Transverse colon (tissue), 4 donors: ENCODE measurements around the gene CHKA. TPM values are rescaled to one million over a fixed set of nuclear protein-coding genes. Genes with fewer than 3 reads are reported as not detected.
A peak's percentile ranks its signal among the peaks of the same experiment; 100 is the strongest.

Experiments
- DNase-seq: peaks from one replicate; pipeline ENCODE4 v3.0.0-alpha.2; 2019
- H3K27ac ChIP-seq, 4 donors: fragments of 200-600 bp; sonication (generic); 2 replicates each; pipeline ENCODE4 v1.5.1; 2016 to 2018; ENCODE audit warnings: inconsistent platforms in 4 of 4
- H3K27me3 ChIP-seq: fragments of 200-600 bp; sonication (generic); 2 replicates; pipeline ENCODE4 v1.5.1; 2017; ENCODE audit warnings: inconsistent platforms
- H3K36me3 ChIP-seq, 4 donors: fragments of 200-600 bp; sonication (generic); 2 replicates each; pipeline ENCODE4 v1.5.1; 2017 to 2019; ENCODE audit warnings: inconsistent platforms in 4 of 4
- H3K4me1 ChIP-seq, 4 donors: fragments of 200-600 bp; sonication (generic); 2 replicates each; pipeline ENCODE4 v1.5.1; 2017 to 2020; ENCODE audit warnings: inconsistent platforms in 4 of 4
- H3K4me3 ChIP-seq, 4 donors: fragments of 200-600 bp; sonication (generic); 1 replicate in 1 of 4; 2 replicates in 3 of 4; pipeline versions ENCODE4 v1.5.1 to v1.6.1; 2017 to 2019; ENCODE audit warnings: inconsistent platforms in 4 of 4
- H3K9me3 ChIP-seq, 2 donors: fragments of 200-600 bp; sonication (generic); 2 replicates each; pipeline ENCODE4 v1.5.1; 2017 to 2019; ENCODE audit warnings: inconsistent platforms in 2 of 2
- CTCF ChIP-seq, 5 experiments: fragments of 200-600 bp in 3 of 5; fragments of 450-650 bp in 2 of 5; sonication (generic) in 3 of 5; IDR thresholded peaks; 1 replicate in 2 of 5; 2 replicates in 3 of 5; pipeline ENCODE4 v1.5.1; 2016 to 2017; ENCODE audit warnings: antibody characterized with exemption in 5 of 5, inconsistent platforms in 3 of 5, mild to moderate bottlenecking in 2 of 5, moderate library complexity in 1 of 5
- EP300 ChIP-seq: sonication (generic); formaldehyde crosslinking; IDR thresholded peaks from one replicate; pipeline ENCODE4 v1.6.1; 2017; ENCODE audit warnings: antibody characterized with exemption, low read depth
- POLR2A ChIP-seq: fragments of 450-650 bp; IDR thresholded peaks from one replicate; pipeline ENCODE4 v1.6.1; 2016; ENCODE audit warnings: antibody characterized with exemption, mild to moderate bottlenecking, moderate library complexity
- POLR2AphosphoS5 ChIP-seq, 3 donors: sonication (generic); formaldehyde crosslinking; IDR thresholded peaks; one replicate each; pipeline ENCODE4 v1.6.1; 2016; ENCODE audit warnings: antibody characterized with exemption in 3 of 3
- WGBS, 2 donors: methylation state at CpG; one replicate each; pipeline ENCODE4 v1.1.5; 2018; ENCODE audit warnings: low coverage in 1 of 2; 5-methylcytosine and 5-hydroxymethylcytosine counted together
- in situ Hi-C, 4 donors: fragments of 200-750 bp; cut with MboI; loops; one replicate each; pipeline versions ENCODE4 v1.15.0 to v1.15.1; 2017; ENCODE audit warnings: low sequenced_read_pairs in 3 of 4, low pct_ligation_motif_present in 1 of 4, low pct_unique_long_range_greater_than_20kb in 1 of 4
- intact Hi-C: fragments of 100-400 bp; cut with DNase I; formaldehyde crosslinking; loops from one replicate; pipeline ENCODE4 v1.15.1; 2023; ENCODE audit warnings: low total_unique reads
- total RNA-seq, 4 donors: library from RNA; depleted of rRNA; stranded (reverse); fragments of >200 nt; gene quantifications; one replicate each; pipeline ENCODE4 v1.1.0, GENCODE V29; 2016

The CHKA gene
- total RNA-seq, 4 donors from 2014 or later: 41.6 to 253 (median 121) TPM

DNA sequence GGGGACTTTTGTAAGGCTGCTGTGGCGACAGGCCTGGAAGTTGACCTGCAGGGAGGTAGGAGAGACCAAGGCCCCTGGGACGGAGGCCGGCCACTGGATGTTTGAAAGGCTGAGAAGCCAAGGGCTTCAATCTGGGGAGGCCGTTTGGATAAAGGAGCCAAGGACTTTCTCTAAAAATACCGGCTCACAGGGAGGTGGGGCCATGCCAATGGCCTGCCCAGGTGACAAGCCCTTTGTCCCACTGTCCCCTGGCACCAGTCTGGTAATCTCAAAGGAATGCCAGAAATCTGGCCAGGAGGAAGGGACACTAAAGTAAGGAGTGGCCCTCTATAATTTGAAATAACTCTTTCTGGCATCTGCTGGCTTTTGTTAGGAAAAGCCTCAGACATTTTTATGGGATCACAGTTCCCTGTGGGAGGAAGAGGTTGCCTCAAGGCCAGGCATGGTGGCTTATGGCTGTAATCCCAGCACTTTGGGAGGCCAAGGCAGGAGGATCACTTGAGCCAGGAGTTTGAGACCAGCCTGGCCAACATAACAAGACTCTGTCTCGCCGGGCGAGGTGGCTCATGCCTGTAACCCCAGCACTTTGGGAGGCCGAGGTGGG, 1.9 kb upstream of the CHKA start:
- no peaks in the 10 kb centered on the region for H3K36me3 ChIP-seq
- peaks cover 7 to 48% (median 35%) of the 10 kb centered on the region in 4 donors for H3K4me1 ChIP-seq
- H3K9me3 ChIP-seq: no peaks in the 10 kb centered on the region
- in situ Hi-C loops: no loop called here
- no peaks in the 10 kb centered on the region for H3K27me3 ChIP-seq
- peak; percentile 81 for DNase-seq
- WGBS, 2 donors: 71% methylated on average over 9 of the region's 9 CpGs; no CpG with 5 or more reads in 1 of the 2 donors
- TF ChIP-seq EP300: peak; percentile 77
- TF ChIP-seq POLR2A: peak; percentile 23
- peak in 2 of 3 donors; percentile 56 to 73 for TF ChIP-seq POLR2AphosphoS5 (IDR thresholded peaks at IDR 0.05)
- TF ChIP-seq CTCF (IDR thresholded peaks at IDR 0.05): no peak
- H3K4me3 ChIP-seq: no peak overlapping the region
- H3K27ac ChIP-seq: peak overlapping the region; percentile 84 to 100 (median 98)
- intact Hi-C loops: loop anchor here (5.0 to 10.0 kb wide), 2 partner anchors 88 to 89 kb away; partner anchors contain the start of genes KMT5B, NDUFS8 and TCIRG1

DNA sequence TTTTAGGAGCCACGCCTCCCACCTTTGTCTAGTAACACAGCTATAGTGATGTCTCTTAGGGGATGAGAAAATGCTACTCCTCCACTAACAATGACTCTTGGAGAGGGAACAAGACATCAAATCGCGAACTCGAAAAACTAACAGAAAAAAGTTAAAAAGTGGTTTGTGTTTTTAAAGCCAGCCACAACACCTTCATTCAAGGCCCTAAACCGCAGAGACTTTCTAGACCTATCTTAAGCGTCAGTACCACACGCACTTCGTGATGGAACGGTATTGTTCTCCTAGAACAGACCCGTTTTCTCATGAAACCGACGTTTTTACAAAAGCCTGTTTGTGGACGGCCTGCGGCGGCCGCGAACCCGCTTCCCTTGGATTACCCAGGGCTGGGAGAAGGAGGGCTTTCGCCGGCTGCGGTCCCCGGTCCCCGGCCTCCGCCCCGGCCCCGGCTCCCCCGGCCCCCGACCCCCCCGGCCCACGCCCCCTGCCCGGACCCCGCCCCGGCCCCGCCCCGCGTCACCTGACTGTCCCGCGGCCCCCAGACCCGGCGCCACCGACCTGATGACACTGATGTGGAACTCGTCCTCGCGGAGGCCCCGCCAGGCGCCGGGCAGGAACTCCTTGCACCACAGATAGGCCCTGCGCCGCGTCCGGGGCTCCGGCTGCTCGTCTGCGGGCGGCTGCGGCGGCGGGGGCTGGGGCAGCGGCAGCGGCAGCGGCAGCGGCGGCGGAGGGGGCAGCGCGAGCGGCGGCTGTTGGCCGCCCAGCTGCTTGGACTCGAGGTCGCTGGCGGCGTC, 718 bp downstream of the CHKA start:
- 2% methylated on average over 28 of the region's 73 CpGs; no CpG with 5 or more reads in 1 of the 2 donors for WGBS, 2 donors
- Histone ChIP-seq H3K27me3 (no peaks in the 10 kb centered on the region), H3K27ac (peak overlapping the region; percentile 96 to 100 (median 98)), H3K4me1 (peaks cover 15 to 68% (median 54%) of the 10 kb centered on the region in 4 donors), H3K9me3 (no peaks in the 10 kb centered on the region), H3K36me3 (no peaks in the 10 kb centered on the region), H3K4me3 (peak overlapping the region; percentile 66 to 95 (median 81))
- peak; percentile 53 for DNase-seq
- intact Hi-C loops (loop anchor here (5.0 to 10.0 kb wide), 2 partner anchors 86 to 92 kb away; partner anchors contain the start of genes KMT5B, NDUFS8 and TCIRG1), in situ Hi-C loops (no loop called here)
- TF ChIP-seq POLR2A (no peak), POLR2AphosphoS5 (IDR thresholded peaks at IDR 0.05) (peak in 1 of 3 donors; percentile 14)

- intact Hi-C loops: no loop called here
- peak; percentile 50 for DNase-seq
- in situ Hi-C loops: no loop called here
- no peaks in the 10 kb centered on the region for H3K27me3 ChIP-seq
- peaks cover 15 to 73% (median 53%) of the 10 kb centered on the region in 4 donors for H3K4me1 ChIP-seq
- H3K4me3 ChIP-seq: peak overlapping the region in 3 of 4 donors; percentile 77 to 95 (median 85)
- TF ChIP-seq CTCF (IDR thresholded peaks at IDR 0.05): no peak
- no peak for TF ChIP-seq POLR2A
- TF ChIP-seq EP300: no peak
- peak in 2 of 3 donors; percentile 15 to 30 for TF ChIP-seq POLR2AphosphoS5 (IDR thresholded peaks at IDR 0.05)
- no peaks in the 10 kb centered on the region for H3K36me3 ChIP-seq
- H3K27ac ChIP-seq: peak overlapping the region; percentile 96 to 100 (median 98)
- WGBS, 2 donors: 24% methylated on average over 2 to 4 of the region's 4 CpGs
- no peaks in the 10 kb centered on the region for H3K9me3 ChIP-seq
These were observed 2.3 kb downstream of the CHKA start for GRCh38 chr11:68118706-68119448.

DNA sequence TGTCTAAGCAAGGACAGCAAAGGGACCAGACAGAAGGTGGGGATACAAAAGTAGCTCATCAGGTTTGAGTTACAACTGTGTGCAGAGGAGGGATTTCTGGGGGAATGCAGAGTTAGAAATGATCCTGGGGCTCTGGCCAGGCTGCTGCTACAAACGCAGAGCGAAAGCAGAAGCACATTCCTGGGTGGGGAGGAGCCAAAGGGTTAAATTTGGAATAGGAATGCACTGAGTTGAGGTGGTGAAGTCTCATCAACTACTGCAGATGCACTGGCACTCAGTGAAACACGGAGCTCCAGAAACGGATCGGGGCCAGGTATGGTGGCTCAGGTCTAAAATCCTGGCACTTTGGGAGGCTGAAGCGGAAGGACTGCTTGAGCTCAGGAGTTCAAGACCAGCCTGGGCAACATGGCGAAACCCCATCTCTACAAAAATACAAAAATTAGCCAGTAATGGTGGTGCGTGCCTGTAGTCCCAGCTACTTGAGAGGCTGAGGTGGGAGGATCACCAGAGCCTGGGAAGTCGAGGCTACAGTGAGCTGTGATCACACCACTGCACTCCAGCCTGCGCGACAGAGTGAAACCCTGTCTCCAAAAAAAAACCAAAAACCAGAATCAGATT, 3.2 kb downstream of the CHKA start:
- TF ChIP-seq POLR2A: peak; percentile 10
- TF ChIP-seq POLR2AphosphoS5 (IDR thresholded peaks at IDR 0.05): no peak
- Histone ChIP-seq H3K27ac (peak overlapping the region; percentile 96 to 100 (median 98)), H3K4me3 (peak overlapping the region in 1 of 4 donors; percentile 77), H3K9me3 (no peaks in the 10 kb centered on the region), H3K36me3 (no peaks in the 10 kb centered on the region), H3K4me1 (peaks cover 15 to 69% (median 53%) of the 10 kb centered on the region in 4 donors), H3K27me3 (no peaks in the 10 kb centered on the region)
- WGBS, 2 donors: 69 to 87% methylated on average over 5 to 11 of the region's 11 CpGs
- in situ Hi-C loops: no loop called here
- no peak for DNase-seq
- intact Hi-C loops: no loop called here
